T-helper 2 cell treated with Interferon-gamma antibody and Interleukin-4, amounts not matched to agents 5 μg/mL and 100 μg/mL, for 36 hours (primary cell): Measurements from ENCODE around the gene TRIM8.
A peak's percentile ranks its signal among the peaks of the same experiment; 100 is the strongest.

Experiments used
- DNase-seq: peaks from one replicate; pipeline ENCODE4 v3.0.0; 2021; ENCODE audit warnings: low spot score
- H3K27ac Mint-ChIP-seq: one replicate; pipeline ENCODE4 v1.8.0; 2021; ENCODE audit warnings: mild to moderate bottlenecking, mixed read lengths
- H3K27me3 Mint-ChIP-seq: one replicate; pipeline ENCODE4 v1.8.0; 2021; ENCODE audit warnings: low read depth, mixed read lengths
- H3K36me3 Mint-ChIP-seq: one replicate; pipeline ENCODE4 v1.8.0; 2021; ENCODE audit warnings: low read depth, mixed read lengths
- H3K4me1 Mint-ChIP-seq: one replicate; pipeline ENCODE4 v1.8.0; 2021; ENCODE audit warnings: low read depth, mixed read lengths
- H3K4me3 Mint-ChIP-seq: one replicate; pipeline ENCODE4 v1.8.0; 2022; ENCODE audit warnings: mild to moderate bottlenecking, moderate library complexity, mixed read lengths
- H3K9me3 Mint-ChIP-seq: one replicate; pipeline ENCODE4 v1.8.0; 2021; ENCODE audit warnings: mixed read lengths

The TRIM8 gene

GRCh38 chr10:102633287-102633686 lies 11.0 kb upstream of the TRIM8 start:
- Mint-ChIP-seq H3K4me1 (peaks cover 40% of the 10 kb centered on the region), H3K9me3 (no peaks in the 10 kb centered on the region), H3K36me3 (peaks cover 4% of the 10 kb centered on the region), H3K27ac (peak overlapping the region; percentile 75), H3K4me3 (peak overlapping the region; percentile 32), H3K27me3 (no peaks in the 10 kb centered on the region)
- peak; percentile 41 for DNase-seq

- Mint-ChIP-seq H3K36me3 (peaks cover 4% of the 10 kb centered on the region), H3K27ac (peak overlapping the region; percentile 75), H3K4me3 (no peak overlapping the region), H3K4me1 (peaks cover 40% of the 10 kb centered on the region), H3K27me3 (no peaks in the 10 kb centered on the region), H3K9me3 (no peaks in the 10 kb centered on the region)
- DNase-seq: no peak
Observed at GRCh38 chr10:102633848-102634247, 10.4 kb upstream of the TRIM8 start.

GRCh38 chr10:102634686-102635085 lies 9.6 kb upstream of the TRIM8 start:
- H3K27me3 Mint-ChIP-seq: no peaks in the 10 kb centered on the region
- H3K4me1 Mint-ChIP-seq: peaks cover 40% of the 10 kb centered on the region
- peaks cover 4% of the 10 kb centered on the region for H3K36me3 Mint-ChIP-seq
- no peaks in the 10 kb centered on the region for H3K9me3 Mint-ChIP-seq
- no peak overlapping the region for H3K4me3 Mint-ChIP-seq
- DNase-seq: no peak
- H3K27ac Mint-ChIP-seq: no peak overlapping the region

GRCh38 chr10:102635377-102635776 lies 8.9 kb upstream of the TRIM8 start:
- no peak for DNase-seq
- H3K9me3 Mint-ChIP-seq: no peaks in the 10 kb centered on the region
- H3K4me1 Mint-ChIP-seq: peaks cover 40% of the 10 kb centered on the region
- H3K36me3 Mint-ChIP-seq: peaks cover 4% of the 10 kb centered on the region
- no peaks in the 10 kb centered on the region for H3K27me3 Mint-ChIP-seq
- peak overlapping the region; percentile 60 for H3K27ac Mint-ChIP-seq
- peak overlapping the region; percentile 43 for H3K4me3 Mint-ChIP-seq

GRCh38 chr10:102639537-102639936 lies 4.7 kb upstream of the TRIM8 start:
- no peaks in the 10 kb centered on the region for H3K36me3 Mint-ChIP-seq
- H3K4me3 Mint-ChIP-seq: no peak overlapping the region
- no peaks in the 10 kb centered on the region for H3K9me3 Mint-ChIP-seq
- no peak overlapping the region for H3K27ac Mint-ChIP-seq
- H3K4me1 Mint-ChIP-seq: peaks cover 22% of the 10 kb centered on the region
- H3K27me3 Mint-ChIP-seq: no peaks in the 10 kb centered on the region
- DNase-seq: no peak

- peak overlapping the region; percentile 95 for H3K4me3 Mint-ChIP-seq
- DNase-seq: no peak
- H3K27ac Mint-ChIP-seq: peak overlapping the region; percentile 83
- H3K27me3 Mint-ChIP-seq: no peaks in the 10 kb centered on the region
- peaks cover 14% of the 10 kb centered on the region for H3K4me1 Mint-ChIP-seq
- H3K36me3 Mint-ChIP-seq: peaks cover 13% of the 10 kb centered on the region
- no peaks in the 10 kb centered on the region for H3K9me3 Mint-ChIP-seq
Observed at GRCh38 chr10:102641402-102641801, 2.9 kb upstream of the TRIM8 start.

GRCh38 chr10:102641880-102642735 lies 2.2 kb upstream of the TRIM8 start:
- Mint-ChIP-seq H3K36me3 (peaks cover 17% of the 10 kb centered on the region), H3K4me3 (peak overlapping the region; percentile 95), H3K27ac (peak overlapping the region; percentile 83), H3K4me1 (peaks cover 16% of the 10 kb centered on the region), H3K9me3 (no peaks in the 10 kb centered on the region), H3K27me3 (no peaks in the 10 kb centered on the region)
- peak; percentile 96 for DNase-seq

- peak; percentile 25 for DNase-seq
- no peaks in the 10 kb centered on the region for H3K27me3 Mint-ChIP-seq
- H3K4me3 Mint-ChIP-seq: peak overlapping the region; percentile 87
Observed at GRCh38 chr10:102642736-102643335, 1.4 kb upstream of the TRIM8 start.

GRCh38 chr10:102643336-102644065 lies 778 bp upstream of the TRIM8 start:
- Mint-ChIP-seq H3K27ac (peak overlapping the region; percentile 90), H3K36me3 (peaks cover 22% of the 10 kb centered on the region), H3K4me1 (peaks cover 30% of the 10 kb centered on the region), H3K9me3 (no peaks in the 10 kb centered on the region), H3K4me3 (peak overlapping the region; percentile 87), H3K27me3 (no peaks in the 10 kb centered on the region)
- DNase-seq: peak; percentile 72

More at GRCh38 chr10:102642736-102643335, 1.4 kb upstream of the TRIM8 start:
- Mint-ChIP-seq H3K27ac (peak overlapping the region; percentile 90), H3K36me3 (peaks cover 17% of the 10 kb centered on the region), H3K4me1 (peaks cover 23% of the 10 kb centered on the region), H3K9me3 (no peaks in the 10 kb centered on the region)

GRCh38 chr10:102644646-102645387 lies 538 bp downstream of the TRIM8 start:
- H3K27ac Mint-ChIP-seq: peak overlapping the region; percentile 97
- DNase-seq: peak; percentile 74
- H3K4me3 Mint-ChIP-seq: peak overlapping the region; percentile 90
- H3K36me3 Mint-ChIP-seq: peaks cover 25% of the 10 kb centered on the region
- no peaks in the 10 kb centered on the region for H3K9me3 Mint-ChIP-seq
- H3K4me1 Mint-ChIP-seq: peaks cover 41% of the 10 kb centered on the region
- no peaks in the 10 kb centered on the region for H3K27me3 Mint-ChIP-seq

- H3K4me3 Mint-ChIP-seq: peak overlapping the region; percentile 90
- H3K27me3 Mint-ChIP-seq: no peaks in the 10 kb centered on the region
- peak overlapping the region; percentile 97 for H3K27ac Mint-ChIP-seq
- DNase-seq: peak; percentile 28
- peaks cover 25% of the 10 kb centered on the region for H3K36me3 Mint-ChIP-seq
- H3K9me3 Mint-ChIP-seq: no peaks in the 10 kb centered on the region
- H3K4me1 Mint-ChIP-seq: peaks cover 43% of the 10 kb centered on the region
Observed at GRCh38 chr10:102645388-102645740, 1.1 kb downstream of the TRIM8 start.

GRCh38 chr10:102645741-102646609 lies 1.7 kb downstream of the TRIM8 start:
- peak; percentile 86 for DNase-seq
- Mint-ChIP-seq H3K36me3 (peaks cover 28% of the 10 kb centered on the region), H3K4me1 (peaks cover 48% of the 10 kb centered on the region), H3K27ac (peak overlapping the region; percentile 97), H3K4me3 (peak overlapping the region; percentile 90), H3K27me3 (no peaks in the 10 kb centered on the region), H3K9me3 (no peaks in the 10 kb centered on the region)
